Ectodermal cell (in vitro differentiated cells): ENCODE measurements around the gene RNF130.
A peak's percentile ranks its signal among the peaks of the same experiment; 100 is the strongest.
"Not testable (repeated sequence)": the region's sequence is repeated elsewhere in the genome, so short reads cannot be mapped to it uniquely, and the experiment has no call there.

Experiments used
- H3K27ac ChIP-seq: 2 replicates; pipeline ENCODE4 v1.7.0; 2013; ENCODE audit warnings: mild to moderate bottlenecking, low read depth, low read length; ENCODE audit not compliant: insufficient read depth, poor library complexity, severe bottlenecking
- H3K27me3 ChIP-seq: 2 replicates; pipeline ENCODE4 v1.7.0; 2013; ENCODE audit warnings: mild to moderate bottlenecking, low read length; ENCODE audit not compliant: insufficient read depth, control insufficient read depth, poor library complexity, severe bottlenecking
- H3K36me3 ChIP-seq: one replicate; pipeline ENCODE4 v1.7.0; 2013; ENCODE audit warnings: low read length; ENCODE audit not compliant: control insufficient read depth, insufficient read depth
- H3K4me1 ChIP-seq: one replicate; pipeline ENCODE4 v1.7.0; 2013; ENCODE audit warnings: low read length; ENCODE audit not compliant: control insufficient read depth, insufficient read depth
- H3K4me3 ChIP-seq: 2 replicates; pipeline ENCODE4 v1.7.0; 2013; ENCODE audit warnings: low read depth, low read length, control low read depth; ENCODE audit not compliant: insufficient read depth
- H3K9me3 ChIP-seq: 2 replicates; pipeline ENCODE4 v1.7.0; 2013; ENCODE audit warnings: mild to moderate bottlenecking, low read length, moderate library complexity; ENCODE audit not compliant: control insufficient read depth
- WGBS, 2 experiments: methylation state at CpG; one replicate each; pipeline ENCODE4 v1.1.7; 2013; ENCODE audit warnings: missing lambda C conversion rate in 2 of 2; 5-methylcytosine and 5-hydroxymethylcytosine counted together

The RNF130 gene

DNA sequence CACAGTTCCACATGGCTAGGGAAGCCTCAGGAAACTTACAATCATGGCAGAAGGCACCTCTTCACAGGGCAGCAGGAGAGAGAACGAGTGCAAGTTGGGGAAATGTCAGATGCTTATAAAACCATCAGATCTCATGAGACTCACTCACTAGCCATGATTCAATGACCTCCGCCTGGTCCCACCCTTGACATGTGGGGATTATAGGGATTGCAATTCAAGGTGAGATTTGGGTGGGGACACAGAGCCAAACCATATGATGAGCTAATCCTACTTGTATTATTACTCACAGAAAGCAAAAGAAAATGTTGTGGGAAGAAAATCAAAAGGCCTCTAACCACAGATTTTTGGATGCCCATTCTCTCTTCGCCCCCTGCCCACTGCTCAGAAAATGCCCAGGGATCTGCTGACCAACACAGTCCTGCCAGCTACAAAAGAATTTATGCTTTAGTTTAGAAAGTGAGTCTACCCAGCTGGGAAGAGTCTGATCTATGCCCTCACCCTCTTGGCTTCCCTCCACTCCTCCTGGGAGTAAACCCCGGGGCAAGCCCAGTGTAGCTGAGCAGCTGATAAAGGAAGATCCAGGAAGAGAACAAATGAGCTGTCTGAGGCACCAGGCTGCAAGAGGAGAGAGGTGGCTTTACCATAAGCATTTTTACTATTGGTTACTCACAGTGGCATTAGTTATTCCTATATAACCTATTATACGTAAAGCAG lies 53.1 kb downstream of the RNF130 start:
- H3K27ac ChIP-seq: no peak overlapping the region
- 88 to 89% methylated on average over 4 to 5 of the region's 5 CpGs for WGBS, 2 experiments
- H3K4me1 ChIP-seq: no peaks in the 10 kb centered on the region
- no peaks in the 10 kb centered on the region for H3K9me3 ChIP-seq
- H3K27me3 ChIP-seq: no peaks in the 10 kb centered on the region
- H3K36me3 ChIP-seq: peaks cover 22% of the 10 kb centered on the region
- H3K4me3 ChIP-seq: no peak overlapping the region

DNA sequence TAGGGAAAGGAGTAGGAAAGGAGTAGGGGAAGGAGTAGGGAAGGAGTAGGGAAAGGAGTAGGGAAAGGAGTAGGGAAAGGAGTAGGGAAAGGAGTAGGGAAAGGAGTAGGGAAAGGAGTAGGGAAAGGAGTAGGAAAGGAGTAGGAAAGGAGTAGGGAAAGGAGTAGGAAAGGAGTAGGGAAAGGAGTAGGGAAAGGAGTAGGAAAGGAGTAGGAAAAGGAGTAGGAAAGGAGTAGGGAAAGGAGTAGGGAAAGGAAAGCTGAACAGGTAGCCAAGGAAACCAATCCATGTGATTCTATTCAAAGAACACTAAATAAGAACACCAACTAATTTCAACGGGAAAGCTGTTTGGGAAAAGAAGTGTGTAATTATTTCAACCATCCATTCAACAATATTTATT lies 56.0 kb downstream of the RNF130 start:
- peaks cover 11% of the 10 kb centered on the region for H3K36me3 ChIP-seq
- H3K4me1 ChIP-seq, H3K27ac ChIP-seq, H3K4me3 ChIP-seq, H3K27me3 ChIP-seq, H3K9me3 ChIP-seq: not testable (repeated sequence)
- WGBS, 2 experiments: 78% methylated on average over 1 of the region's 1 CpG; no CpG with 5 or more reads in 1 of the 2 experiments

GRCh38 chr5:180013678-180014077 lies 57.9 kb downstream of the RNF130 start:
- H3K36me3 ChIP-seq: peaks cover 9% of the 10 kb centered on the region

GRCh38 chr5:180012316-180012715 lies 59.2 kb downstream of the RNF130 start:
- Histone ChIP-seq H3K9me3 (no peaks in the 10 kb centered on the region), H3K4me1 (peaks cover 8% of the 10 kb centered on the region), H3K4me3 (no peak overlapping the region), H3K36me3 (peaks cover 6% of the 10 kb centered on the region), H3K27ac (no peak overlapping the region), H3K27me3 (no peaks in the 10 kb centered on the region)
- 63 to 70% methylated on average over 2 of the region's 2 CpGs for WGBS, 2 experiments

More at GRCh38 chr5:180013678-180014077, 57.9 kb downstream of the RNF130 start:
- 89 to 96% methylated on average over 1 of the region's 1 CpG for WGBS, 2 experiments
- no peaks in the 10 kb centered on the region for H3K4me1 ChIP-seq
- no peak overlapping the region for H3K27ac ChIP-seq
- H3K4me3 ChIP-seq: no peak overlapping the region
- no peaks in the 10 kb centered on the region for H3K9me3 ChIP-seq
- H3K27me3 ChIP-seq: no peaks in the 10 kb centered on the region

GRCh38 chr5:180010636-180011035 lies 60.9 kb downstream of the RNF130 start:
- Histone ChIP-seq H3K27ac (no peak overlapping the region), H3K9me3 (no peaks in the 10 kb centered on the region), H3K4me1 (peaks cover 14% of the 10 kb centered on the region), H3K36me3 (peaks cover 6% of the 10 kb centered on the region), H3K4me3 (no peak overlapping the region), H3K27me3 (no peaks in the 10 kb centered on the region)
- 87 to 90% methylated on average over 1 to 3 of the region's 3 CpGs for WGBS, 2 experiments

DNA sequence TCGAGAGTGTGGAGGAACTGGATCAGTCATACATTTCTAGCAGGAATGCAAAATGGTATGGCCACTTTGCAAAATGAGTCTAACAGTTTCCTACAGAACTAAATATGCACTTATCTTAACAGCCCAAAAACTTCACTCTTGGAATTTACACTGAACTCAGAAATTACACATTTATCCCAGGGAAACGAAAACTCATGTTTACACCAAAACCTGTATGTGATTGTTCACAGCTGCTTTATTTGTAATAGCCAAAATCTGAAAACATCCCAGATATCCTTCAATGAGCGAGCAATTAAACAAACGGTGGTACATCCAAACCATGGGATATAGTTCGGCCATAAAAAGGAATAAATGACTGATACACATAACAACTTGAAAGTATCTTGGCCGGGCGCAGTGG lies 62.0 kb downstream of the RNF130 start:
- 93 to 96% methylated on average over 7 of the region's 7 CpGs for WGBS, 2 experiments

DNA sequence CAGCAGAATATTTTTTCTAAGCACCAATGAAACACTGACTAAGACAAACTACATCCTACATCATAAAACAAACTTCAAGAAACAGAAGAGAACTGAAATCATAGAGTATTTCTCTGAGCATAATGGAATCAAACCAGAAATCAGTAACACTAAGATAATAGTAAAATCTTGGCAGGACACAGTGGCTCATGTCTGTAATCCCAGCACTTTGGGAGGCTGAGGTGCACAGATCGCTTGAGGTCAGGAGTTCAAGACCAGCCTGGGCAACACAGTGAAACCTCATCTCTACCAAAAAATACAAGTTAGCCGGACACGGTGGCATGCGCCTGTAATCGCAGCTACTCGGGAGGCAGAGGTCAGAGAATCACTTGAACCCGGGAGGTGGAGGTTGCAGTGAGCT lies 63.1 kb downstream of the RNF130 start:
- Histone ChIP-seq H3K27me3 (no peaks in the 10 kb centered on the region), H3K36me3 (peaks cover 6% of the 10 kb centered on the region), H3K4me1 (peaks cover 14% of the 10 kb centered on the region), H3K9me3 (no peaks in the 10 kb centered on the region), H3K4me3 (no peak overlapping the region), H3K27ac (no peak overlapping the region)
- 85 to 94% methylated on average over 7 of the region's 7 CpGs for WGBS, 2 experiments

More for the DNA sequence above, 62.0 kb downstream of the RNF130 start:
- H3K27me3 ChIP-seq: no peaks in the 10 kb centered on the region
- peaks cover 14% of the 10 kb centered on the region for H3K4me1 ChIP-seq
- H3K4me3 ChIP-seq: no peak overlapping the region
- no peaks in the 10 kb centered on the region for H3K9me3 ChIP-seq
- peaks cover 6% of the 10 kb centered on the region for H3K36me3 ChIP-seq
- H3K27ac ChIP-seq: no peak overlapping the region

DNA sequence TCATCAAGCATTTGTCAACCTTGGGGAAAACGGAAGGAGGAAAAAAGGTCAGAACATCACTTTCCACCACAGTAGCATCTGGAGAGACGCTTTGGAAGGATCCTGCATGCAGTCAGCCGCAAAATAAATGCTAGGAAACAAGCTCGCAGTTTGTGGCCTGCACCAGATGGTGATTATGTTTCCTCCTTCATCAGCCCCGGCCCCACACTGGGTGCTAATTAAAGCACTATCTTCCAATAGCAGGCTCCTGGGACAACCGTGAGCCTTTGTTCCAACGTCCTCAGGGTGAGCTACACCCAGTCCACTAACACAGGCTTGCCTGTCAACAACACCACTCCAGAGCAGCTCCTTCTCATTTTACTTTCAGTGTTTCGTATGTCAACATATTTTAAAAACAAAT lies 64.0 kb downstream of the RNF130 start:
- peaks cover 14% of the 10 kb centered on the region for H3K36me3 ChIP-seq
- H3K4me3 ChIP-seq: no peak overlapping the region
- no peaks in the 10 kb centered on the region for H3K9me3 ChIP-seq
- H3K27me3 ChIP-seq: no peaks in the 10 kb centered on the region
- WGBS, 2 experiments: 30 to 34% methylated on average over 7 of the region's 8 CpGs
- H3K27ac ChIP-seq: peak overlapping the region; percentile 50
- H3K4me1 ChIP-seq: peaks cover 14% of the 10 kb centered on the region

DNA sequence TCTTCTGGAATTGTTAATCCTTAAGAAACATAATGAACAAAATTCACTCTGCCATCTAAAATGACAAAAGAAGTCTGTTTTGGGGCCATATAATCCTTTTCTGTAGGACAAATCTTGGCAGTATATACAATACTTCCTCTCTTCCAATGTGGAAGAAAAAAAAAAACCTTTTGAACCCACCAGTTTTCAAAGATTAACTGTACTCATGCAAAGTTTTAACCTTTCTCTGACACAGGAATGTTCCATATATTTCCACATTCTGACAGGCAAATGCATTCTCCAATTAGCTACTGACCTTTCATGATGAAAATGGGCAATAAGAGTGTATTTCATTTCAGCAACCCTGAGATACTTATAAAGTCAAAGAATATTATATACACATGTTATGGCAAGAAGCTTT lies 65.4 kb downstream of the RNF130 start:
- Histone ChIP-seq H3K36me3 (peaks cover 22% of the 10 kb centered on the region), H3K9me3 (no peaks in the 10 kb centered on the region), H3K27me3 (no peaks in the 10 kb centered on the region), H3K4me1 (peaks cover 14% of the 10 kb centered on the region), H3K4me3 (no peak overlapping the region), H3K27ac (no peak overlapping the region)

GRCh38 chr5:180003127-180003526 lies 68.4 kb downstream of the RNF130 start:
- H3K4me1 ChIP-seq: peaks cover 13% of the 10 kb centered on the region
- no peaks in the 10 kb centered on the region for H3K9me3 ChIP-seq
- H3K27me3 ChIP-seq: no peaks in the 10 kb centered on the region
- H3K36me3 ChIP-seq: peaks cover 24% of the 10 kb centered on the region
- 96 to 97% methylated on average over 7 of the region's 7 CpGs for WGBS, 2 experiments
- H3K4me3 ChIP-seq: no peak overlapping the region
- no peak overlapping the region for H3K27ac ChIP-seq
